KBM-7 (cell line): ENCODE results near the gene MRPS23.
"Not testable (repeated sequence)": the region's sequence is repeated elsewhere in the genome, so short reads cannot be mapped to it uniquely, and the experiment has no call there.

Source experiments
- DNase-seq: peaks from one replicate; pipeline ENCODE4 v3.0.0-alpha.2; 2015
- in situ Hi-C: fragments of 300-500 bp; cut with MboI; formaldehyde crosslinking; loops from 2 replicates; pipeline ENCODE4 v1.14.3; 2020; ENCODE audit warnings: low sequenced_read_pairs, low pct_unique_long_range_greater_than_20kb, mixed read lengths

The MRPS23 gene

DNA sequence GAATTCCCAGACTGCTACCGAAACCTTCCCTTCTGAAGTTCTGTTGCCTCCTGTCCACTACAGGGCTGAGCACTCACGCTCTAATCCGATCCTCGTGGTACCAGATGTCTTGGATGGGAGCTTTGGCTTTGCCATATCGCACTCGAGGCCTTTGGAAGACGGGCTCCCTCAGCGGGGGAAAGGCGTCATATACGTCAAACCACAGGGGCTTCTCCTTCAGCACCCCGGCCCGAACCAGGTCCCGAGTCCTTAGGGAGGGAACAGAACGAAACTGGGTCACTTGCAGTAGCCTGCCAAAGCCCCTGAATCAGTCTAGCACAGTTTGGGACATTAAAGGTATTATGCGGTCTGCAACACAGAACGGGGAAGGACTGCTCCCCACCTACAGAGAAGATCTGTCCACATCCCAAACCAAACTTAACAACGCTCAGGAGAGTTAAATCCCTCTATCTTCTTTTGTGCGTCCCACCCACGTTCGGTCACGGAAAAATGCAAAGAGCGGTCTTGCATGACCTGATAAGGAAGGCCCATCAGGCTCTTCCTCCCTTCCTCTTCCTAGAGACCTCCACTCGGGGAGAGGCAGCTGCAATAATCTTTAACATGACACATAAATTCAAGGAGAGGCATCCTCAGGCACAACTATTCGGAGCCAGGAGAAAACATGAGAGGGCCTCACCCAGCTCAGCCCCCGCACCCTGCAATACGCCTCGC lies 526 bp downstream of the MRPS23 start:
- in situ Hi-C loops: no loop called here
- DNase-seq: no peak

GRCh38 chr17:57846056-57846945 lies 3.5 kb downstream of the MRPS23 start:
- DNase-seq, in situ Hi-C loops: not testable (repeated sequence)

DNA sequence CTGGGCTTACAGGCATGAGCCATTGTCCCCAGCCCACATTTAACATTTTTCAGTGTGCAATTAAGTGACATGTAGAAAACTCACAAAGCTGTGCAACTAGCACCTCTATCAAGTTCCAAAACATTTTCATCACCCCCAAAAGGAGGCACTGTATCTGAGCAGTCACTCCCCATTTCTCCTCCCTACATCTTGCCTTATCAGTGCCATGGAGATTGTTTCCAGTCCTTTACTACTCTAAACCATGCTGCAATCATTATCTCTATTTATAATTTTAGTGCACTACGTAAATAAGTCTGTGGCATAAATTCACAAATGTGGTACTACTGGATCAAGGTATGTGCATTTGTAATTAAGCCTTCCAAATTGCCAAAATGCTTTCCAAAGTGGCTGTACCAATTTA lies 7.6 kb downstream of the MRPS23 start:
- no peak for DNase-seq
- in situ Hi-C loops: no loop called here

- DNase-seq: no peak
- in situ Hi-C loops: no loop called here
These were observed 10.3 kb downstream of the MRPS23 start for GRCh38 chr17:57839571-57839923.

DNA sequence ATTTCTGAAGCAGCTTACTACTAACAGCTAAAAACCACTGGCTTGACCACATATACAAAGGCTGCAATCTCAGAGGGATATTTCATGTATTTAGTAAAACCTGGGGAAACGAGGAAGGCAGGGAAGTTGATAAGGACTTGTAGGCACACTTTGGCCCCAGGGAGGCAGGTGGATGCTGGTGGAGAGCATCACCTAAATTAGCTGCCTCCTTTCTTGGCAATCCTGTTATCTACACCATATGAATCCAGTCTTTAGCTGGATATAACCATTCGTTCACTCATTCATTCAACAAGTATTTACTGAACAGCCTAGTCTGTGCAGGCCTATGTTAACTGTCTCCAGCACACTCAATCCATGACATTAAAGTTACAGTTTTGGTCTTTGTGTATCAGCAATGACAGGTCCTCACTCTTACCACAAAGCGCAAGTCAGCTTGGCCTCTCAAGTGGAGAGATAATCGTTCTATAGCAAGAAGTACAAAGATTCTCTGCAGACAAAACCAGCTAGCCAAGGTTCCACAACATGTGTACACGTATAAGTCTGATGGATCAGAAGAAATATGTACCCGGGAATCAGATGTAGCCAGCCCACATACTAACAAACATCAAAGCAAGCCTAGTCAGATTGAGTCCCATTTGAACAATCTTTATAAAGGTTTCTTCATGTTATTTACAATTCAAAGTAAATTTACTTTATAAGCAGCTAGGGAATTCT lies 10.8 kb downstream of the MRPS23 start:
- in situ Hi-C loops: no loop called here

DNA sequence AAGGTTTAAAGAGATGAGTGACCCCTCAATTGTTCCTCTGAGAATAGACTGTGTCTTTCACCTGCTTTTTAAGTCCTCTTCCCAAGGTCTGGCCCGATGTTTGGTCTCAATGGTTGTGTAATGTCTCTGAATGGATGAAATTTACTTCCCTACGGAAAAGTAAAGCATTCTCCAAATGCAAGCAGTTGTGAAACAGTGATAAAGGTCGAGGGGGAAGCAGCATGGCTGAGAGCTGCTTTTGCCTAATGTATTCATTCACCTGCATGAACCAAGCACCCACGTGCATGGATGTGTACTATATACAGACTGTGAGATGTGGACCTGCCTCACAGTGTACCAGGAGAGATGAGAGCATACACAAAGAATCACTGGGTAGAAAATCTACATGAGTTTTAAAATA lies 11.4 kb downstream of the MRPS23 start:
- no peak for DNase-seq
- in situ Hi-C loops: no loop called here

More for the DNA sequence above, 10.8 kb downstream of the MRPS23 start:
- DNase-seq: no peak

- in situ Hi-C loops: no loop called here
- DNase-seq: no peak
These were observed 14.4 kb downstream of the MRPS23 start for GRCh38 chr17:57835333-57835900.

DNA sequence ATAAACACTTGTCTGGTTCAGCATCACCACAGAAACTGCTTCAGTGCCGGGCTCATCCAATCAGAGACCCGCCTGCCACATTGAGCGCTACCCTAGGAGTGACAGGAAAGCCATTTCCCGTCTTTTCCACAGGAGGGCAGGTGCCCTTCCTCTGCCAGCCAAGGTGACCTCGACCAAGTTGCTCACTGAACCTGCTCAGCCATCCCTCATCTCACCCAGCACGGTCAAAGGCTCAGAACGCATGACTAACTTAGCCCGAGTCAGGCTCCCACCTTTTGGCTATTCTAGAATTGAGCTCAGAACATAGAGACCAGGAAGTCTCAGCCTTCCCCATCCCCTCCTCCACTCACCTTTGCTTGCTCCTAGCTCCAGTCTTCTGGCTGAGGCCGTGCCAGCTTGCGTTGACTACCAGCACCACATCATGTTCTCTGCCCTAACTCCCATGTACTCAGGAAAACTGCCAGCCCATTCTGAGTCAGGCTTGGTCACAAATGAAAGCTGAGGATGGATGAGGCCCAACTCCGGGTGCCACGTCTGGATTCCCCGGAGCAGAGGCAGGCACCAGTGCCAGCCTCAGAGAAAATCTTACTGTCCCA lies 15.6 kb downstream of the MRPS23 start:
- in situ Hi-C loops: no loop called here

DNA sequence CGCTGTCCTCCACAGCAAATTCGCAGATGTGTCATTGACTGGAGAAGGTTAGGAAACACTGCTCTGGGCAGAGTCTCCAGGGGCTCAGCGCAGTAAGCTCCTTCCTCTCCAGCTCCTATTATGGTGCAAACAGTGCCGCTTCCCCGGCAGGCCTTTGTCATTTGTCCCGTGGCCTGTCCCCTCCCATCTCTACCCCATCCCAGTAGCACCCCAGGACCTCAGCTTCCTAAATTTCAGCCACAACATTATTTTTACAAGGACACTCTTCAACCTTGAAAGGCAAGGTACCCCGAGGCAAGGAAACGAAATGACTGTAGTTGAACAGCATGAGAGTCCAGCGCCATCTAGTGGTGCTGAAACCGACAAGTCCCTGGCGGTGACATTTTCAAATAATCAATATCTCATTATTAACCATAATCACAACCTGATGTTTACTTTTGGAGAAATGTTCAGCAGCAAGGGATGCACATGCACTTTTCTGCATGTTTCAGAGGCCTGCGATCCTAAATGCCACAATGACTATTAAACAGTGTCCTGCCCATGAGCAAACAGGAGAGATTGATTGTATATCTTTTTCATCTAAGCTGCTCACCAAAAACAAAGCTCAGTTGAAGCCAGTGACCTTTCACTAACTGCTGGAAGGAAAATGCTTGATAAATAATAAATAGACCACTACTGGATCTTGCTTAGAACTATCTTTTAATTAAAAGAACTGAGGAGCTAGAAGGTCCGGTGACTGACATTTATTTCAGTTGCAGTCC lies 16.5 kb downstream of the MRPS23 start:
- in situ Hi-C loops: no loop called here
- DNase-seq: peak; percentile 71

More for the DNA sequence above, 15.6 kb downstream of the MRPS23 start:
- DNase-seq: no peak

- peak; percentile 45 for DNase-seq
- in situ Hi-C loops: no loop called here
These were observed 17.3 kb downstream of the MRPS23 start for GRCh38 chr17:57832314-57833178.

DNA sequence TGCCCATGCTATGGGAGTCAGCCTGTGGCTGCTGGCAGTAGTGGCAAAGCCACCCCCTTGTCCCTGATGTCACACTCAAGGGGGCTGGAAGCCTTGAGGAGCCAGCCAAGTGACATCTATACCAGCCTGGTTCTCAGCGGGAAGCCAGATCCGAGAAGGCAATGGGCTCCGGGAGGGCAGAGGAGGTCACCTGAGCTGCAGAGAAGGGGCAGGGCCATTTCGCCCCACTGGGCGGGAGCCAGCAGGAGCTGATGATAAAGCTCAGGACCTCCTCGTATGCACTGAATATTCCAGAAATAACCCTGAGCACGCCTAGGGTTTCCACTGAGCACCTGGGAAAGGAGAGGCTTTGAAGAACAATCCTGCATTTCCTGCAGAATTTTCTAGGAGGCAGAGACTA lies 19.0 kb downstream of the MRPS23 start:
- DNase-seq: no peak
- in situ Hi-C loops: no loop called here

GRCh38 chr17:57823469-57824401 lies 26.1 kb downstream of the MRPS23 start:
- in situ Hi-C loops: no loop called here
- DNase-seq: no peak

DNA sequence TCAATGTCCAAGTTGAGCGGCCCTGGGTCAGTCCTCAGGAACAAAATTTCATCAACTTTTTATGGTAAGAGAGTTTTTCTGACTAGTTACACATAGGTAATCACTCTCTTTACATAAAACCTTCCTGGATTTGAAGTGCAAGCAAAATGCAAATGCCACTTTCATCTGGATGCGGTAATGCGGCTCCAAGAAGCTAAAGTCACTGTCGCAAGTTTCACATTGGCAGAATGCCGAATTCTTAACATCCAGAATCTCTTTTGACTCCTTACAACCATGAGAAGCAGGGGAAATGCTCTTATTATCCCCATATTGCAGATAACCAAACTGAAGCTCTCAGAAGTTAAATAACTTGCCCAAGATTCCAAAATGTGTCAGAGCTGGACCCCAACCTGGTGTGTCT lies 30.0 kb downstream of the MRPS23 start:
- in situ Hi-C loops: no loop called here
- DNase-seq: no peak

DNA sequence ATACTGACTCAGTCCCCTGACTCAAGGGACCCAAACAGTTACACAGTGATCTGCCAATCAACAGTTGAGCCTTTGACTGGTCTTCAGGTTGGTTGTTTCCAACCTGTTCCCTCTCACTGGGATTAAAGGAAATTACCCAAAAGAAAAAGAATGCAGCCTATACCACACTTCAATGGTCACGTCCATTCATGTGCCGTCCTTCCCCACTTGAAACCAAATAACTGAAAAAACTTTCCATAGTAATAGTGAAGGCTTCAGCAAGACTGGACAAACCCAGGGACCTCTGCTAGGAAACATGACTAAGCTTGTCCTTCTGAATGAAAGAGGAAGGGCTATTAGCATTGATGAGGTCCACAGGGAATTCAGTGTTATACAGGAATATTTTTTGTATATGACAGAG lies 30.6 kb downstream of the MRPS23 start:
- DNase-seq: no peak
- in situ Hi-C loops: no loop called here

DNA sequence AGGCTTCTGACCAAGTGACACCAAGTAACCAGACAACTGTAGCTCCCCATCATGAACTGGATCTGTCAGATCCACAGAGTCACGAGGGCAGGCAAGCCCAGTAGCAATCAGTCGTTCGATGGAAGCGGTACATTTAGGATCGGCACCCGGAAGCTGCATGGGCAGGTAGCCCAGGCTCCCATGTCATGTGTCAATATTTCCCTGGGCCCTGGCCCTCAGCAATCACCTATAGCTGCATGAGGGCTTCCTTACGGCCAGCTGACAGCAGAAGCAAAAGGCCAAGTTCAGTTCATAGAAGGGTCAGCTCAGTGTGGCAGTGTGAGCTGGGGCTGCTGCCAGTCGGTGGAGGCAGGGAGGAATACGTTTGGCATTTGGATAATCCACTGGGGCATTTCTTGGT lies 31.8 kb downstream of the MRPS23 start:
- DNase-seq: no peak
- in situ Hi-C loops: no loop called here

DNA sequence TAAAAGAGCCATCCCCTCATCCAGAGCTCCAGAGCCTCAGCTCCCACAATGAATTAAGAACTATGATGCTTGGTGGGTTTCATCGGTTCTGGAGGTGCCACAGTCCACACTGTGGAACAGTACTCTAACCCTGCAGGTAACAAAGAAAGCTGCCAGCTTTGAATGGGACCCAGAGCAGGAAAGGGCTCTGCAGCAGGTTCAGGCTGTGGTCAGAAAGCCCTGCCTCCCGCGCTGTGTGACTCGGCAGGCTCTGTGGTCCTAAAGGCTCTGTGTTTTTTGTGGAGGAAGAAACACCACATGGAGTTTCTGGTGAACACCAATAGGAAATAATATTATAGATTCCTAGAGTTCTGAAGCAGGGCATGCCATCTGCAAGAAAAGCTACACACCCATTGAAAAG lies 32.5 kb downstream of the MRPS23 start:
- no peak for DNase-seq
- in situ Hi-C loops: no loop called here

- in situ Hi-C loops: no loop called here
- no peak for DNase-seq
These were observed 35.4 kb downstream of the MRPS23 start for GRCh38 chr17:57814421-57814820.
